IPS DF 6.9 (cell line): ENCODE data around the gene ANTKMT.
"Not testable (repeated sequence)": the region's sequence is repeated elsewhere in the genome, so short reads cannot be mapped to it uniquely, and the experiment has no call there.

Source experiments
- DNase-seq: peaks from one replicate; pipeline ENCODE4 v3.0.0-alpha.2; 2013; ENCODE audit warnings: low read depth, low spot score
- H3K27ac ChIP-seq: one replicate; pipeline ENCODE4 v1.5.1; 2013; ENCODE audit warnings: low read length, control low read depth
- H3K27me3 ChIP-seq: 2 replicates; pipeline ENCODE4 v1.6.1; 2013; ENCODE audit warnings: mild to moderate bottlenecking, low read length; ENCODE audit not compliant: control insufficient read depth, insufficient read depth
- H3K36me3 ChIP-seq: 2 replicates; pipeline ENCODE4 v1.6.1; 2013; ENCODE audit warnings: low read length; ENCODE audit not compliant: control insufficient read depth, insufficient read depth
- H3K4me1 ChIP-seq: 2 replicates; pipeline ENCODE4 v1.6.1; 2013; ENCODE audit warnings: low read length; ENCODE audit not compliant: control insufficient read depth, insufficient read depth
- H3K4me3 ChIP-seq: 2 replicates; pipeline ENCODE4 v1.5.1; 2013; ENCODE audit warnings: mild to moderate bottlenecking, low read length
- H3K9me3 ChIP-seq: 2 replicates; pipeline ENCODE4 v1.6.1; 2013; ENCODE audit warnings: low read length, inconsistent platforms; ENCODE audit not compliant: control insufficient read depth, insufficient read depth
- WGBS: extraction: QIAGEN DNeasy Blood & Tissue Kit; methylation state at CpG from one replicate; pipeline ENCODE4 v1.1.7; 2013; ENCODE audit warnings: mixed read lengths, missing lambda C conversion rate; ENCODE audit not compliant: insufficient read length, insufficient coverage; 5-methylcytosine and 5-hydroxymethylcytosine counted together

The ANTKMT gene

GRCh38 chr16:739560-740458, 18.9 kb downstream of the ANTKMT start:
- no peaks in the 10 kb centered on the region for H3K27me3 ChIP-seq
- no peak for DNase-seq
- H3K9me3 ChIP-seq, result no peaks in the 10 kb centered on the region
- no peaks in the 10 kb centered on the region for H3K4me1 ChIP-seq
- H3K27ac ChIP-seq, result no peak overlapping the region
- H3K4me3 ChIP-seq, result peak overlapping the region; percentile 75; the same call in 1 of the 2 replicates
- WGBS, result no CpG with 5 or more reads among the region's 38 CpGs
- peaks cover 7% of the 10 kb centered on the region; the same call in 1 of the 2 replicates for H3K36me3 ChIP-seq

- H3K36me3 ChIP-seq, result 0 out of 2 replicates have a peak, but pooled peaks cover 4% of the 10 kb centered on the region
- H3K4me3 ChIP-seq, result peak overlapping the region; percentile 75
- WGBS, result no CpG with 5 or more reads among the region's 22 CpGs
- H3K9me3 ChIP-seq, result no peaks in the 10 kb centered on the region
- H3K27me3 ChIP-seq, result no peaks in the 10 kb centered on the region
- H3K27ac ChIP-seq, result no peak overlapping the region
- H3K4me1 ChIP-seq, result no peaks in the 10 kb centered on the region
- no peak for DNase-seq
Measured at GRCh38 chr16:740459-740763, 19.5 kb downstream of the ANTKMT start.

GRCh38 chr16:740764-741505, 20.0 kb downstream of the ANTKMT start, which contains the start of gene CIAO3:
Gene CIAO3 (minus strand): TSS chr16:740997. CDS start chr16:740985, 12 bp downstream.
- Histone ChIP-seq H3K27me3 (no peaks in the 10 kb centered on the region), H3K27ac (no peak within 1 kb of the TSS), H3K4me3 (peak within 1 kb of the TSS; percentile 75), H3K4me1 (no peaks in the 10 kb centered on the region), H3K36me3 (0 out of 2 replicates have a peak, but pooled peaks cover 2% of the 10 kb centered on the region), H3K9me3 (no peaks in the 10 kb centered on the region)
- no CpG with 5 or more reads among the region's 79 CpGs for WGBS
- no peak for DNase-seq

- H3K4me3 ChIP-seq, result no peak overlapping the region
- DNase-seq, result no peak
- no peaks in the 10 kb centered on the region for H3K9me3 ChIP-seq
- no peaks in the 10 kb centered on the region for H3K4me1 ChIP-seq
- WGBS, result no CpG with 5 or more reads among the region's 15 CpGs
- no peak overlapping the region for H3K27ac ChIP-seq
- no peaks in the 10 kb centered on the region for H3K36me3 ChIP-seq
- H3K27me3 ChIP-seq, result no peaks in the 10 kb centered on the region
Measured at GRCh38 chr16:741986-742629, 21.2 kb downstream of the ANTKMT start.

- not testable (repeated sequence) for H3K27me3 ChIP-seq, H3K4me3 ChIP-seq, H3K27ac ChIP-seq, H3K36me3 ChIP-seq, DNase-seq, H3K9me3 ChIP-seq, H3K4me1 ChIP-seq
- WGBS, result no CpG with 5 or more reads among the region's 14 CpGs
Measured at GRCh38 chr16:742894-743293, 21.9 kb downstream of the ANTKMT start.

- no CpG with 5 or more reads among the region's 21 CpGs for WGBS
- H3K4me3 ChIP-seq, result no peak overlapping the region
Measured at GRCh38 chr16:743794-744500, 23.0 kb downstream of the ANTKMT start.

GRCh38 chr16:745739-746138, 24.8 kb downstream of the ANTKMT start:
- WGBS, result no CpG with 5 or more reads among the region's 14 CpGs
- H3K27ac ChIP-seq, result no peak overlapping the region
- DNase-seq, result no peak

More at GRCh38 chr16:743794-744500, 23.0 kb downstream of the ANTKMT start:
- Histone ChIP-seq H3K27ac (no peak overlapping the region), H3K27me3 (no peaks in the 10 kb centered on the region), H3K4me1 (no peaks in the 10 kb centered on the region), H3K36me3 (no peaks in the 10 kb centered on the region), H3K9me3 (no peaks in the 10 kb centered on the region)
- no peak for DNase-seq

GRCh38 chr16:746637-747036, 25.7 kb downstream of the ANTKMT start:
- no CpG with 5 or more reads among the region's 13 CpGs for WGBS
- H3K27ac ChIP-seq, result no peak overlapping the region
- no peaks in the 10 kb centered on the region for H3K9me3 ChIP-seq
- no peaks in the 10 kb centered on the region; the same call in 1 of the 2 replicates for H3K36me3 ChIP-seq
- H3K4me3 ChIP-seq, result no peak overlapping the region
- peaks cover 1% of the 10 kb centered on the region for H3K4me1 ChIP-seq
- DNase-seq, result no peak
- H3K27me3 ChIP-seq, result no peaks in the 10 kb centered on the region

More at GRCh38 chr16:745739-746138, 24.8 kb downstream of the ANTKMT start:
- no peaks in the 10 kb centered on the region for H3K27me3 ChIP-seq
- H3K4me1 ChIP-seq, result no peaks in the 10 kb centered on the region
- no peaks in the 10 kb centered on the region for H3K9me3 ChIP-seq
- no peak overlapping the region for H3K4me3 ChIP-seq
- H3K36me3 ChIP-seq, result no peaks in the 10 kb centered on the region

GRCh38 chr16:747978-748746, 27.2 kb downstream of the ANTKMT start:
- Histone ChIP-seq H3K36me3 (no peaks in the 10 kb centered on the region; the same call in 1 of the 2 replicates), H3K27me3 (no peaks in the 10 kb centered on the region), H3K4me3 (no peak overlapping the region), H3K27ac (no peak overlapping the region), H3K4me1 (peaks cover 3% of the 10 kb centered on the region), H3K9me3 (no peaks in the 10 kb centered on the region)
- no CpG with 5 or more reads among the region's 39 CpGs for WGBS
- no peak for DNase-seq
